ENCODE results near the gene RPS19. TPM values are rescaled to one million over a fixed set of nuclear protein-coding genes. Genes with fewer than 3 reads are reported as not detected.

RPS19 gene
- total RNA-seq, 1 experiment from 2014 or later: 3,152 TPM

DNA sequence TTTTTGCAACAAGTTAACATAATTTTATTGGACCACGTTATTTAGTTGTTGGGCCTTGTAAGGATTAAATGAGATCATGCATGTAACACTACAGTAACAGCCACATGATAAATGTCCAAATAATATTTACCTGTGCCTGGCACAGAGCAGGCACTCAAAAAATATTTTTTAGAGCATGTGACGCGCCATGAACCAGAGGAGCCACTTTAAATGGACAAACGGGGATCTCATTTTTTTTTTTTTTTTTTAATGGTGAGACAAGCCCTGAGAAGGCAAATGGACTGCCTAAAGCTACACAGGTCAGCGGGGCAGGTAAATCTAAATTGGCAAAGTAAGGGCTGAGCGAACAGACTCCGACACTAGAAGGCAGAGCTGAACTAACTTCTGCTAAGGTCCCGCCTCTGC lies 840 bp upstream of the RPS19 start:
- H3K9me3 Mint-ChIP-seq: no peaks in the 10 kb centered on the region
- ATAC-seq (no peak; the same call in 1 of the 2 replicates), DNase-seq (ENCODE audit: low spot score) (no peak)
- TF ChIP-seq GTF2I (CRISPR knock-in tag; conservative IDR thresholded peaks at IDR 0.05): no peak
- TF ChIP-seq GRHL2 (CRISPR knock-in tag; IDR thresholded peaks at IDR 0.05; ENCODE audit: insufficient replicate concordance, severe bottlenecking): no peak
- H3K36me3 Mint-ChIP-seq: peaks cover 37% of the 10 kb centered on the region
- peaks cover 16% of the 10 kb centered on the region for H3K27me3 Mint-ChIP-seq (ENCODE audit: low read depth)
- H3K4me1 Mint-ChIP-seq: peaks cover 37% of the 10 kb centered on the region
- POLR2A ChIA-PET: interaction anchor here (0.6 to 2.7 kb wide), 6 partner anchors 12 to 176 kb away, joined by 3 to 30 read pairs (median 4); no protein-coding TSS in a partner anchor
- peak overlapping the region; percentile 94 for H3K4me3 Mint-ChIP-seq
- peak overlapping the region; percentile 89 for H3K27ac Mint-ChIP-seq
- CTCF ChIA-PET: interaction anchor here (0.6 to 2.1 kb wide), 27 partner anchors 8 to 506 kb away, joined by 3 to 14 read pairs (median 4); partner anchors contain the start of genes DMRTC2, LYPD4 and RABAC1

DNA sequence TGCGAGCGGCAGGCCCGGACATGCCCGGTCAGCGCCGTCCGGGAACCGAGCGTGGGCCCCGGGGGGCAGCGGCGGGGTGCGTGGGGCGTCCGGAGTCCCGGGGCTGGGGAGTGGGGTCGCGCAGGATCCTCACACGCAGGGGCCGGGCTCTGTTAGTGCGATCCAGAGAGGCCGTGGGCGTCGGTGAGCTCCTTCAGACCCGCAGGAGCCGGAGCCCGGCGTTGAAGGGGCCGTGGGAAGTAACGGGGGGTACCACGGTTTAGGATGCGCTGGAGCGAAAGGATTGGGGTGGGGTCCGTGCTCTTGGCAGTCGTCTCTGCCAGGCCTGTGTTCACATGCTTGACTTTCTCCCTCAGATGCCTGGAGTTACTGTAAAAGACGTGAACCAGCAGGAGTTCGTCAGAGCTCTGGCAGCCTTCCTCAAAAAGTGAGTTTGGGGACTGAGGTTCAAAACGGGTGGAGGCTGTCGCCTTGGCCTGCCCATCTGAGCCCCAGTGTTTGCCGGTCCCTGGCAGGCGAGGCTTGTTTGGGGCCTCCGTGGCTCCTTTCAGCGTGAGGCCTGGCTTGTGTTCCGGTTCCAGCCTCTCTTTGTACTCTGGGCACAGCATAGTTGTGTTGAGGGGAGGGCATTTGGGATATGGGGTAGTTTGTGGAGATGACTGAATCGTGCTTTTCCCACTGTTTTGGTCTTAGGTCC lies 512 bp downstream of the RPS19 start:
- no peak for ATAC-seq
- Mint-ChIP-seq H3K9me3 (no peaks in the 10 kb centered on the region), H3K27me3 (ENCODE audit: low read depth) (peaks cover 8% of the 10 kb centered on the region), H3K4me3 (peak overlapping the region; percentile 94), H3K27ac (peak overlapping the region; percentile 92), H3K4me1 (peaks cover 46% of the 10 kb centered on the region), H3K36me3 (peaks cover 51% of the 10 kb centered on the region)
- ChIA-PET POLR2A (interaction anchor here (0.5 to 2.7 kb wide), 8 partner anchors 8 to 135 kb away, joined by 3 to 30 read pairs (median 5); no protein-coding TSS in a partner anchor), CTCF (interaction anchor here (0.7 to 2.1 kb wide), 9 partner anchors 9 to 174 kb away, joined by 3 to 14 read pairs (median 5); no protein-coding TSS in a partner anchor)
- DNase-seq (ENCODE audit: low spot score): no peak
- TF ChIP-seq ZNF219 (CRISPR knock-in tag; IDR thresholded peaks at IDR 0.05; ENCODE audit: borderline replicate concordance) (peak; percentile 46; the same call in 1 of the 2 replicates), ELF4 (CRISPR knock-in tag; IDR thresholded peaks at IDR 0.05; ENCODE audit: low read depth) (0 out of 2 replicates have a peak, but pooled peaks have one; percentile 29), NFYB (CRISPR knock-in tag; conservative IDR thresholded peaks at IDR 0.05; ENCODE audit: low read depth) (0 out of 2 replicates have a peak, but pooled peaks have one; percentile 25), NFE2L1 (CRISPR knock-in tag; IDR thresholded peaks at IDR 0.05) (0 out of 2 replicates have a peak, but pooled peaks have one; percentile 1), GTF2I (CRISPR knock-in tag; conservative IDR thresholded peaks at IDR 0.05) (no peak), JUN (CRISPR knock-in tag; IDR thresholded peaks at IDR 0.05) (peak; percentile 3; the same call in 1 of the 2 replicates), ETV6 (CRISPR knock-in tag; IDR thresholded peaks at IDR 0.05) (no peak), ZNF263 (CRISPR knock-in tag; IDR thresholded peaks at IDR 0.05; ENCODE audit: low read depth) (no peak), ZNF671 (CRISPR knock-in tag; IDR thresholded peaks at IDR 0.05) (no peak), ZNF396 (CRISPR knock-in tag; IDR thresholded peaks at IDR 0.05; ENCODE audit: borderline replicate concordance) (no peak), RELA (CRISPR knock-in tag; IDR thresholded peaks at IDR 0.05; ENCODE audit: borderline replicate concordance) (no peak), ESRRA (CRISPR knock-in tag; IDR thresholded peaks at IDR 0.05; ENCODE audit: borderline replicate concordance) (no peak), CBFB (CRISPR knock-in tag; IDR thresholded peaks at IDR 0.05; ENCODE audit: low read depth) (no peak), FOXK1 (CRISPR knock-in tag; IDR thresholded peaks at IDR 0.05) (peak; percentile 12), GRHL2 (CRISPR knock-in tag; IDR thresholded peaks at IDR 0.05; ENCODE audit: insufficient replicate concordance, severe bottlenecking) (no peak), GABPB1 (CRISPR knock-in tag; IDR thresholded peaks at IDR 0.05) (no peak)
- TF ChIP-seq, protein P1, sequence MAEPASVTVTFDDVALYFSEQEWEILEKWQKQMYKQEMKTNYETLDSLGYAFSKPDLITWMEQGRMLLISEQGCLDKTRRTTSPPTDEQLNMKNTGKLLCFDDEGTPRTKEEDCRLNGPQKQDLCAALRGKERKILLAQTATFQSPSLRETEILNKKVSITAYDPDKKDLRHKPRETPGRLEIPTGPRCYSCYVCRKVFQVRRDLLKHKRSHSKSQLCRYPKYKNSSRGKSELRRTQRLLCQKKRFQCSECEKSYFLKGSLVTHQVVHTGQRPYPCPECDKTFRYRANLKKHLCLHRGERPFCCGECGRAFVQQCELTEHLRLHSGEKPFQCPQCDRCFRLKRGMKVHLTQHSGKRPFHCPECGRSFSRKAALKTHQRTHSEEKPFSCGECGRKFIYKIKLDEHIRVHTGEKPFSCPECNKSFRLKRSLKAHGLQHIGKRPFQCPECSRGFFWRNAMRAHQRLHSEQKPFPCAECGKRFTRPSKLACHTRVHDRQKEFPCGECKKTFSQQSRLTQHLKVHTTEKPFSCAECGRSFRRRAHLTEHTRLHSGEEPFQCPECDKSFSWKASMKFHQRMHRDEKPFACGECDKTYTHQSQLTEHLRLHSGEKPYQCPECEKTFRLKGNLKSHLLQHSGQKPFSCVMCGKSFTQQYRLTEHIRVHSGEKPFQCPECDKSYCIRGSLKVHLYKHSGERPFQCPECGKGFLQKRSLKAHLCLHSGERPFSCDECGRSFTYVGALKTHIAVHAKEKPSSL (CRISPR knock-in tag; conservative IDR thresholded peaks at IDR 0.05): no peak
- TF ChIP-seq, protein P2, sequence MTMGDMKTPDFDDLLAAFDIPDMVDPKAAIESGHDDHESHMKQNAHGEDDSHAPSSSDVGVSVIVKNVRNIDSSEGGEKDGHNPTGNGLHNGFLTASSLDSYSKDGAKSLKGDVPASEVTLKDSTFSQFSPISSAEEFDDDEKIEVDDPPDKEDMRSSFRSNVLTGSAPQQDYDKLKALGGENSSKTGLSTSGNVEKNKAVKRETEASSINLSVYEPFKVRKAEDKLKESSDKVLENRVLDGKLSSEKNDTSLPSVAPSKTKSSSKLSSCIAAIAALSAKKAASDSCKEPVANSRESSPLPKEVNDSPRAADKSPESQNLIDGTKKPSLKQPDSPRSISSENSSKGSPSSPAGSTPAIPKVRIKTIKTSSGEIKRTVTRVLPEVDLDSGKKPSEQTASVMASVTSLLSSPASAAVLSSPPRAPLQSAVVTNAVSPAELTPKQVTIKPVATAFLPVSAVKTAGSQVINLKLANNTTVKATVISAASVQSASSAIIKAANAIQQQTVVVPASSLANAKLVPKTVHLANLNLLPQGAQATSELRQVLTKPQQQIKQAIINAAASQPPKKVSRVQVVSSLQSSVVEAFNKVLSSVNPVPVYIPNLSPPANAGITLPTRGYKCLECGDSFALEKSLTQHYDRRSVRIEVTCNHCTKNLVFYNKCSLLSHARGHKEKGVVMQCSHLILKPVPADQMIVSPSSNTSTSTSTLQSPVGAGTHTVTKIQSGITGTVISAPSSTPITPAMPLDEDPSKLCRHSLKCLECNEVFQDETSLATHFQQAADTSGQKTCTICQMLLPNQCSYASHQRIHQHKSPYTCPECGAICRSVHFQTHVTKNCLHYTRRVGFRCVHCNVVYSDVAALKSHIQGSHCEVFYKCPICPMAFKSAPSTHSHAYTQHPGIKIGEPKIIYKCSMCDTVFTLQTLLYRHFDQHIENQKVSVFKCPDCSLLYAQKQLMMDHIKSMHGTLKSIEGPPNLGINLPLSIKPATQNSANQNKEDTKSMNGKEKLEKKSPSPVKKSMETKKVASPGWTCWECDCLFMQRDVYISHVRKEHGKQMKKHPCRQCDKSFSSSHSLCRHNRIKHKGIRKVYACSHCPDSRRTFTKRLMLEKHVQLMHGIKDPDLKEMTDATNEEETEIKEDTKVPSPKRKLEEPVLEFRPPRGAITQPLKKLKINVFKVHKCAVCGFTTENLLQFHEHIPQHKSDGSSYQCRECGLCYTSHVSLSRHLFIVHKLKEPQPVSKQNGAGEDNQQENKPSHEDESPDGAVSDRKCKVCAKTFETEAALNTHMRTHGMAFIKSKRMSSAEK (CRISPR knock-in tag; IDR thresholded peaks at IDR 0.05; ENCODE audit: borderline replicate concordance): no peak
- TF ChIP-seq, protein P3, sequence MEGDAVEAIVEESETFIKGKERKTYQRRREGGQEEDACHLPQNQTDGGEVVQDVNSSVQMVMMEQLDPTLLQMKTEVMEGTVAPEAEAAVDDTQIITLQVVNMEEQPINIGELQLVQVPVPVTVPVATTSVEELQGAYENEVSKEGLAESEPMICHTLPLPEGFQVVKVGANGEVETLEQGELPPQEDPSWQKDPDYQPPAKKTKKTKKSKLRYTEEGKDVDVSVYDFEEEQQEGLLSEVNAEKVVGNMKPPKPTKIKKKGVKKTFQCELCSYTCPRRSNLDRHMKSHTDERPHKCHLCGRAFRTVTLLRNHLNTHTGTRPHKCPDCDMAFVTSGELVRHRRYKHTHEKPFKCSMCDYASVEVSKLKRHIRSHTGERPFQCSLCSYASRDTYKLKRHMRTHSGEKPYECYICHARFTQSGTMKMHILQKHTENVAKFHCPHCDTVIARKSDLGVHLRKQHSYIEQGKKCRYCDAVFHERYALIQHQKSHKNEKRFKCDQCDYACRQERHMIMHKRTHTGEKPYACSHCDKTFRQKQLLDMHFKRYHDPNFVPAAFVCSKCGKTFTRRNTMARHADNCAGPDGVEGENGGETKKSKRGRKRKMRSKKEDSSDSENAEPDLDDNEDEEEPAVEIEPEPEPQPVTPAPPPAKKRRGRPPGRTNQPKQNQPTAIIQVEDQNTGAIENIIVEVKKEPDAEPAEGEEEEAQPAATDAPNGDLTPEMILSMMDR (IDR thresholded peaks at IDR 0.05): no peak
- TF ChIP-seq, protein P4, sequence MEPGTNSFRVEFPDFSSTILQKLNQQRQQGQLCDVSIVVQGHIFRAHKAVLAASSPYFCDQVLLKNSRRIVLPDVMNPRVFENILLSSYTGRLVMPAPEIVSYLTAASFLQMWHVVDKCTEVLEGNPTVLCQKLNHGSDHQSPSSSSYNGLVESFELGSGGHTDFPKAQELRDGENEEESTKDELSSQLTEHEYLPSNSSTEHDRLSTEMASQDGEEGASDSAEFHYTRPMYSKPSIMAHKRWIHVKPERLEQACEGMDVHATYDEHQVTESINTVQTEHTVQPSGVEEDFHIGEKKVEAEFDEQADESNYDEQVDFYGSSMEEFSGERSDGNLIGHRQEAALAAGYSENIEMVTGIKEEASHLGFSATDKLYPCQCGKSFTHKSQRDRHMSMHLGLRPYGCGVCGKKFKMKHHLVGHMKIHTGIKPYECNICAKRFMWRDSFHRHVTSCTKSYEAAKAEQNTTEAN (CRISPR knock-in tag; IDR thresholded peaks at IDR 0.05): 0 out of 2 replicates have a peak, but pooled peaks have one; percentile 65
- TF ChIP-seq, protein P5, sequence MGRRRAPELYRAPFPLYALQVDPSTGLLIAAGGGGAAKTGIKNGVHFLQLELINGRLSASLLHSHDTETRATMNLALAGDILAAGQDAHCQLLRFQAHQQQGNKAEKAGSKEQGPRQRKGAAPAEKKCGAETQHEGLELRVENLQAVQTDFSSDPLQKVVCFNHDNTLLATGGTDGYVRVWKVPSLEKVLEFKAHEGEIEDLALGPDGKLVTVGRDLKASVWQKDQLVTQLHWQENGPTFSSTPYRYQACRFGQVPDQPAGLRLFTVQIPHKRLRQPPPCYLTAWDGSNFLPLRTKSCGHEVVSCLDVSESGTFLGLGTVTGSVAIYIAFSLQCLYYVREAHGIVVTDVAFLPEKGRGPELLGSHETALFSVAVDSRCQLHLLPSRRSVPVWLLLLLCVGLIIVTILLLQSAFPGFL (CRISPR knock-in tag; IDR thresholded peaks at IDR 0.05; ENCODE audit: borderline replicate concordance): no peak
